HepG2 (cell line): ENCODE data around the gene SERPINA3. TPM values are rescaled to one million over a fixed set of nuclear protein-coding genes. Genes with fewer than 3 reads are reported as not detected.
A peak's percentile ranks its signal among the peaks of the same experiment; 100 is the strongest.

Source experiments
- BORCS8-MEF2B ChIP-seq: sonication (generic); formaldehyde crosslinking; IDR thresholded peaks from 2 replicates; pipeline ENCODE4 v1.8.0; 2022; ENCODE audit warnings: mild to moderate bottlenecking, missing genetic modification reagents
- FOXJ3 ChIP-seq: sonication (generic); formaldehyde crosslinking; IDR thresholded peaks from 2 replicates; pipeline ENCODE4 v1.4.0; 2020; ENCODE audit warnings: missing genetic modification reagents, mild to moderate bottlenecking, borderline replicate concordance
- HCFC1 ChIP-seq: fragments of 150-350 bp; IDR thresholded peaks from 2 replicates; pipeline ENCODE4 v1.6.1; 2014; ENCODE audit warnings: low read depth, low read length
- RBM22 ChIP-seq: fragments of 200-400 bp; formaldehyde crosslinking; optimal IDR thresholded peaks from 2 replicates; pipeline ENCODE3; 2017; ENCODE audit warnings: mild to moderate bottlenecking, low read length, moderate library complexity
- RORA ChIP-seq: sonication (generic); formaldehyde crosslinking; IDR thresholded peaks from 2 replicates; pipeline ENCODE4 v1.5.0; 2020; ENCODE audit warnings: mild to moderate bottlenecking, missing genetic modification reagents, moderate library complexity
- SRY ChIP-seq: sonication (generic); formaldehyde crosslinking; IDR thresholded peaks from 2 replicates; pipeline ENCODE4 v1.8.0; 2022; ENCODE audit warnings: mild to moderate bottlenecking, missing genetic modification reagents
- TEAD2 ChIP-seq: sonication (generic); formaldehyde crosslinking; IDR thresholded peaks from 2 replicates; pipeline ENCODE4 v1.9.0; 2021; ENCODE audit warnings: missing genetic modification reagents
- ZNF274 ChIP-seq: sonication (generic); formaldehyde crosslinking; IDR thresholded peaks from 2 replicates; pipeline ENCODE4 v1.5.1; 2020; ENCODE audit warnings: mild to moderate bottlenecking, missing genetic modification reagents
- ZNF30 ChIP-seq: sonication (generic); formaldehyde crosslinking; IDR thresholded peaks from 2 replicates; pipeline ENCODE4 v1.5.0; 2020; ENCODE audit warnings: mild to moderate bottlenecking, missing genetic modification reagents
- ZNF558 ChIP-seq: sonication (generic); formaldehyde crosslinking; IDR thresholded peaks from 2 replicates; pipeline ENCODE4 v1.9.0; 2022; ENCODE audit warnings: mild to moderate bottlenecking, missing genetic modification reagents, borderline replicate concordance
- ZNF841 ChIP-seq: sonication (generic); formaldehyde crosslinking; IDR thresholded peaks from 2 replicates; pipeline ENCODE4 v1.8.1; 2023; ENCODE audit warnings: missing genetic modification reagents, borderline replicate concordance
- polyA plus RNA-seq, 8 experiments: library from polyadenylated mRNA; depleted of rRNA in 3 of 8; stranded (reverse) in 7 of 8; unstranded in 1 of 8; fragments of >200 nt; fragmentation: Illumina TruSeq in 4 of 8; extraction: Trizol in 4 of 8; gene quantifications; 2 replicates each; pipeline versions ENCODE4 v1.2.1 to v1.2.3, GENCODE V29; 2011 to 2016; ENCODE audit warnings: low read depth in 4 of 8, missing spikeins in 1 of 8, mixed read lengths in 1 of 8; ENCODE audit not compliant: insufficient read depth in 1 of 8
- total RNA-seq, 5 experiments: library from RNA; depleted of rRNA; stranded (reverse); fragments of >200 nt; fragmentation: Illumina TruSeq; extraction: Trizol; gene quantifications; 2 replicates each; pipeline ENCODE4 v1.2.3, GENCODE V29; 2016; ENCODE audit warnings: low read depth in 1 of 5
- TF ChIP-seq, protein P1 (sequence below): sonication (generic); formaldehyde crosslinking; IDR thresholded peaks from 2 replicates; pipeline ENCODE4 v1.4.0; 2020; ENCODE audit warnings: mild to moderate bottlenecking, missing genetic modification reagents, borderline replicate concordance
- TF ChIP-seq, protein P2 (sequence below): sonication (generic); formaldehyde crosslinking; IDR thresholded peaks from 2 replicates; pipeline ENCODE4 v1.5.1; 2020; ENCODE audit warnings: missing genetic modification reagents, mild to moderate bottlenecking, borderline replicate concordance
- TF ChIP-seq, protein P3 (sequence below): sonication (generic); formaldehyde crosslinking; IDR thresholded peaks from 2 replicates; pipeline ENCODE4 v1.4.0; 2020; ENCODE audit warnings: missing genetic modification reagents
- TF ChIP-seq, protein P4 (sequence below): sonication (generic); formaldehyde crosslinking; IDR thresholded peaks from 2 replicates; pipeline ENCODE4 v1.5.1; 2020; ENCODE audit warnings: missing genetic modification reagents, mild to moderate bottlenecking, borderline replicate concordance
- TF ChIP-seq, protein P5 (sequence below): sonication (generic); formaldehyde crosslinking; IDR thresholded peaks from 2 replicates; pipeline ENCODE4 v1.4.0; 2020; ENCODE audit warnings: missing genetic modification reagents, mild to moderate bottlenecking, borderline replicate concordance

The SERPINA3 gene
- total and polyA plus RNA-seq, 2 of the 13 experiments (the other 11 are each of a cell fraction or from before 2014, with no cell fraction given), result 825 to 2,200 TPM

DNA sequence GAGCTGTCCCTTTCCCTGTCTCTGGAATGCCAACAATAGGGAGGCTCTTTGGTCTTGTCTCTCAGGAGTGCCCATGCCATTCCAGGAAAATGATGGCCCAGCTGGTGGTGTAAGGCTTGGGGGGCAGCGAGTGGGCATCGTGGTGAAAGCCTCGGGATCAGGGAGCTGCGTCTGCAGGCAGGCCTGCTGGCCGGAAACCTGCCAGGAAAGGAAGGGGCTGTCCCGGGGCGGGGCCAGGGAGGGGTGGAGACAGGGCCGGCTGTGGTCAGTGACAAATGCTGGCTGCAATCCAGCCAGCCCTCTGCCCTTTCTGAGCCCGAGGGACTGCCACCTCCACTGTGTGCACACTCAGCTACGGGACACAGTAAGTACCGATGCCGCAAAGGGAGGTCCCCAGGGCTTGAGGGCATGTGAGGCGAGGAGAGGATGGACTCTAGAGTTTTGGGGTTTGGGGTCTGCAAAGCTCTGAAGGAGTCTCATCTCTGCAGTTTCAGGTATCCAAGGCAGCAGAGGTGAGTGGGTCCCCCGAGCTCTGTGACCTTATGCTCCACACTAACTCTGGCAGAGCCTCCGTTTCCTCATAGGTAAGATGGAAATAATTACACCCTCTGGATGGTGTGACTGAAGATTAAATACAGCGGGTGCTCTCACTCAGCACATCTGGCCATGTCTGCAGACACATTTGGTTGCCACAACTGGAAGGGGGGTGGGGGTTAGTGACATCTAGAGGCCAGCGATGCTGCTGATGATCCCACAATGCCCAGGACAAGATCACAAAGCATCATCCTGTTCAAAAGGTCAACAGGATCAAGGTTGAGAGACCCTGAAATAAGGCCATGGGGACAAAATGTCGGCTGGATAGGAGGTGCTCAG lies 30.8 kb upstream of the SERPINA3 start, which contains the start of gene SERPINA5 (continued):
- TF ChIP-seq, protein P1, sequence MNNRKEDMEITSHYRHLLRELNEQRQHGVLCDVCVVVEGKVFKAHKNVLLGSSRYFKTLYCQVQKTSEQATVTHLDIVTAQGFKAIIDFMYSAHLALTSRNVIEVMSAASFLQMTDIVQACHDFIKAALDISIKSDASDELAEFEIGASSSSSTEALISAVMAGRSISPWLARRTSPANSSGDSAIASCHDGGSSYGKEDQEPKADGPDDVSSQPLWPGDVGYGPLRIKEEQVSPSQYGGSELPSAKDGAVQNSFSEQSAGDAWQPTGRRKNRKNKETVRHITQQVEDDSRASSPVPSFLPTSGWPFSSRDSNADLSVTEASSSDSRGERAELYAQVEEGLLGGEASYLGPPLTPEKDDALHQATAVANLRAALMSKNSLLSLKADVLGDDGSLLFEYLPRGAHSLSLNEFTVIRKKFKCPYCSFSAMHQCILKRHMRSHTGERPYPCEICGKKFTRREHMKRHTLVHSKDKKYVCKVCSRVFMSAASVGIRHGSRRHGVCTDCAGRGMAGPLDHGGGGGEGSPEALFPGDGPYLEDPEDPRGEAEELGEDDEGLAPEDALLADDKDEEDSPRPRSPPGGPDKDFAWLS (CRISPR knock-in tag), result no peak
- TF ChIP-seq ZNF30, result no peak
- TF ChIP-seq RORA (CRISPR knock-in tag), result no peak
- no peak for TF ChIP-seq TEAD2 (CRISPR knock-in tag)
- TF ChIP-seq BORCS8-MEF2B (CRISPR knock-in tag), result peak; percentile 84; the same call in 1 of the 2 replicates
- TF ChIP-seq ZNF841 (CRISPR knock-in tag), result no peak
- TF ChIP-seq ZNF274 (CRISPR knock-in tag), result peak; percentile 90; the same call in 1 of the 2 replicates
- TF ChIP-seq RBM22, result no peak
- TF ChIP-seq, protein P2, sequence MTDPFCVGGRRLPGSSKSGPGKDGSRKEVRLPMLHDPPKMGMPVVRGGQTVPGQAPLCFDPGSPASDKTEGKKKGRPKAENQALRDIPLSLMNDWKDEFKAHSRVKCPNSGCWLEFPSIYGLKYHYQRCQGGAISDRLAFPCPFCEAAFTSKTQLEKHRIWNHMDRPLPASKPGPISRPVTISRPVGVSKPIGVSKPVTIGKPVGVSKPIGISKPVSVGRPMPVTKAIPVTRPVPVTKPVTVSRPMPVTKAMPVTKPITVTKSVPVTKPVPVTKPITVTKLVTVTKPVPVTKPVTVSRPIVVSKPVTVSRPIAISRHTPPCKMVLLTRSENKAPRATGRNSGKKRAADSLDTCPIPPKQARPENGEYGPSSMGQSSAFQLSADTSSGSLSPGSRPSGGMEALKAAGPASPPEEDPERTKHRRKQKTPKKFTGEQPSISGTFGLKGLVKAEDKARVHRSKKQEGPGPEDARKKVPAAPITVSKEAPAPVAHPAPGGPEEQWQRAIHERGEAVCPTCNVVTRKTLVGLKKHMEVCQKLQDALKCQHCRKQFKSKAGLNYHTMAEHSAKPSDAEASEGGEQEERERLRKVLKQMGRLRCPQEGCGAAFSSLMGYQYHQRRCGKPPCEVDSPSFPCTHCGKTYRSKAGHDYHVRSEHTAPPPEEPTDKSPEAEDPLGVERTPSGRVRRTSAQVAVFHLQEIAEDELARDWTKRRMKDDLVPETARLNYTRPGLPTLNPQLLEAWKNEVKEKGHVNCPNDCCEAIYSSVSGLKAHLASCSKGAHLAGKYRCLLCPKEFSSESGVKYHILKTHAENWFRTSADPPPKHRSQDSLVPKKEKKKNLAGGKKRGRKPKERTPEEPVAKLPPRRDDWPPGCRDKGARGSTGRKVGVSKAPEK, result 0 out of 2 replicates have a peak, but pooled peaks have one; percentile 14
- TF ChIP-seq, protein P3, sequence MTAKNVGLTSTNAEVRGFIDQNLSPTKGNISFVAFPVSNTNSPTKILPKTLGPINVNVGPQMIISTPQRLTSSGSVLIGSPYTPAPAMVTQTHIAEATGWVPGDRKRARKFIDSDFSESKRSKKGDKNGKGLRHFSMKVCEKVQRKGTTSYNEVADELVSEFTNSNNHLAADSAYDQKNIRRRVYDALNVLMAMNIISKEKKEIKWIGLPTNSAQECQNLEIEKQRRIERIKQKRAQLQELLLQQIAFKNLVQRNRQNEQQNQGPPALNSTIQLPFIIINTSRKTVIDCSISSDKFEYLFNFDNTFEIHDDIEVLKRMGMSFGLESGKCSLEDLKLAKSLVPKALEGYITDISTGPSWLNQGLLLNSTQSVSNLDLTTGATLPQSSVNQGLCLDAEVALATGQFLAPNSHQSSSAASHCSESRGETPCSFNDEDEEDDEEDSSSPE (CRISPR knock-in tag), result peak; percentile 10; the same call in 1 of the 2 replicates
- no peak for TF ChIP-seq FOXJ3
- TF ChIP-seq ZNF558, result no peak
- TF ChIP-seq, protein P4, sequence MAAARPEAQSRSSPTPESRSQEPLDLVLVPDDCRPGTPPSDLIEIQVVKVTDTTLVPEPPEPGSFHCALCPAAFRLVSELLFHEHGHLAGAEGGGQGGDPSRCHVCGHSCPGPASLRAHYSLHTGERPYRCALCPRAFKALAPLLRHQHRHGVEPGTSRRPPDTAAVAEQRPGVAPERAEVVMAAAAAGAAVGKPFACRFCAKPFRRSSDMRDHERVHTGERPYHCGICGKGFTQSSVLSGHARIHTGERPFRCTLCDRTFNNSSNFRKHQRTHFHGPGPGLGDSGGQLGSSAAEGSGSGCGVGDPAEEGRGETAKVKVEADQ (CRISPR knock-in tag), result peak; percentile 91
- TF ChIP-seq, protein P5, sequence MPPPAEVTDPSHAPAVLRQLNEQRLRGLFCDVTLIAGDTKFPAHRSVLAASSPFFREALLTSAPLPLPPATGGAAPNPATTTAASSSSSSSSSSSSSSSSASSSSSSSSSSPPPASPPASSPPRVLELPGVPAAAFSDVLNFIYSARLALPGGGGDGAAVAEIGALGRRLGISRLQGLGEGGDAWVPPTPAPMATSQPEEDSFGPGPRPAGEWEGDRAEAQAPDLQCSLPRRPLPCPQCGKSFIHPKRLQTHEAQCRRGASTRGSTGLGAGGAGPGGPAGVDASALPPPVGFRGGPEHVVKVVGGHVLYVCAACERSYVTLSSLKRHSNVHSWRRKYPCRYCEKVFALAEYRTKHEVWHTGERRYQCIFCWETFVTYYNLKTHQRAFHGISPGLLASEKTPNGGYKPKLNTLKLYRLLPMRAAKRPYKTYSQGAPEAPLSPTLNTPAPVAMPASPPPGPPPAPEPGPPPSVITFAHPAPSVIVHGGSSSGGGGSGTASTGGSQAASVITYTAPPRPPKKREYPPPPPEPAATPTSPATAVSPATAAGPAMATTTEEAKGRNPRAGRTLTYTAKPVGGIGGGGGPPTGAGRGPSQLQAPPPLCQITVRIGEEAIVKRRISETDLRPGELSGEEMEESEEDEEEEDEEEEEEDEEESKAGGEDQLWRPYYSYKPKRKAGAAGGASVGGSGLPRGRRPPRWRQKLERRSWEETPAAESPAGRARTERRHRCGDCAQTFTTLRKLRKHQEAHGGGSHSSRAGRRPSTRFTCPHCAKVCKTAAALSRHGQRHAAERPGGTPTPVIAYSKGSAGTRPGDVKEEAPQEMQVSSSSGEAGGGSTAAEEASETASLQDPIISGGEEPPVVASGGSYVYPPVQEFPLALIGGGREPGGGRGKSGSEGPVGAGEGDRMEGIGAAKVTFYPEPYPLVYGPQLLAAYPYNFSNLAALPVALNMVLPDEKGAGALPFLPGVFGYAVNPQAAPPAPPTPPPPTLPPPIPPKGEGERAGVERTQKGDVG (CRISPR knock-in tag), result no peak
- no peak for TF ChIP-seq HCFC1
- TF ChIP-seq SRY (CRISPR knock-in tag), result no peak
